CD4-positive, CD25-positive, alpha-beta regulatory T cell (primary cell): ENCODE measurements around the gene GPN1. TPM values are rescaled to one million over a fixed set of nuclear protein-coding genes. Genes with fewer than 3 reads are reported as not detected.

Experiments used
- ATAC-seq, 2 donors: fragments of 150-1000 bp; cut with Tn5 transposase; one replicate each; pipeline ENCODE4 v1.10.0; 2021; ENCODE audit warnings: low read depth in 2 of 2, moderate number of reproducible peaks in 2 of 2, moderate library complexity in 1 of 2
- DNase-seq, 3 donors: peaks; one replicate each; pipeline versions ENCODE4 v3.0.0 to v3.0.0-alpha.2; 2012 to 2022; ENCODE audit warnings: mixed read lengths in 1 of 3
- H3K27ac ChIP-seq: one replicate; pipeline ENCODE4 v1.7.0; 2013; ENCODE audit warnings: mild to moderate bottlenecking, low read length; ENCODE audit not compliant: insufficient read depth, poor library complexity, severe bottlenecking
- H3K27me3 ChIP-seq: one replicate; pipeline ENCODE4 v1.7.0; 2013; ENCODE audit warnings: low read length; ENCODE audit not compliant: control insufficient read depth, insufficient read depth
- H3K36me3 ChIP-seq: one replicate; pipeline ENCODE4 v1.7.0; 2013; ENCODE audit warnings: mild to moderate bottlenecking, low read length, moderate library complexity; ENCODE audit not compliant: control insufficient read depth, insufficient read depth
- H3K4me1 ChIP-seq: 2 replicates; pipeline ENCODE4 v1.7.0; 2013; ENCODE audit warnings: mild to moderate bottlenecking, low read length; ENCODE audit not compliant: insufficient read depth, control insufficient read depth, poor library complexity, severe bottlenecking
- H3K4me3 ChIP-seq: one replicate; pipeline ENCODE4 v1.7.0; 2013; ENCODE audit warnings: low read depth, mild to moderate bottlenecking, low read length, moderate library complexity
- H3K9me3 ChIP-seq, 2 experiments: 1 replicate in 1 of 2; 2 replicates in 1 of 2; pipeline ENCODE4 v1.7.0; 2013; ENCODE audit warnings: low read length in 2 of 2, mild to moderate bottlenecking in 1 of 2, moderate library complexity in 1 of 2; ENCODE audit not compliant: control insufficient read depth in 2 of 2
- H3K27ac Mint-ChIP-seq, 3 donors: one replicate each; pipeline ENCODE4 v1.8.0; 2020 to 2022; ENCODE audit warnings: mild to moderate bottlenecking in 3 of 3, mixed read lengths in 3 of 3, moderate library complexity in 2 of 3
- H3K27me3 Mint-ChIP-seq: one replicate; pipeline ENCODE4 v1.8.0; 2022; ENCODE audit warnings: mild to moderate bottlenecking, mixed read lengths
- H3K36me3 Mint-ChIP-seq: one replicate; pipeline ENCODE4 v1.8.0; 2020; ENCODE audit warnings: mixed read lengths
- H3K4me1 Mint-ChIP-seq, 4 donors: one replicate each; pipeline ENCODE4 v1.8.0; 2020 to 2022; ENCODE audit warnings: mixed read lengths in 4 of 4, mild to moderate bottlenecking in 1 of 4
- H3K4me3 Mint-ChIP-seq, 4 donors: one replicate each; pipeline ENCODE4 v1.8.0; 2020 to 2022; ENCODE audit warnings: mild to moderate bottlenecking in 4 of 4, mixed read lengths in 4 of 4, moderate library complexity in 3 of 4
- H3K9me3 Mint-ChIP-seq, 7 donors: one replicate each; pipeline ENCODE4 v1.8.0; 2020 to 2022; ENCODE audit warnings: mixed read lengths in 7 of 7, mild to moderate bottlenecking in 3 of 7, moderate library complexity in 2 of 7
- polyA plus RNA-seq, 4 donors: library from polyadenylated mRNA; unstranded; fragments of 300-500 nt; fragmentation: Illumina TruSeq; gene quantifications; one replicate each; pipeline ENCODE4 v1.2.3, GENCODE V29; 2021
- total RNA-seq: library from RNA; stranded (reverse); gene quantifications from one replicate; pipeline ENCODE4 v1.2.3, GENCODE V29; 2022

The GPN1 gene
- 27.8 TPM for total RNA-seq
- 10 to 100 TPM; 74.2 to 85.0 (median 76.4) TPM for polyA plus RNA-seq

- peak within 1 kb of the TSS; percentile 94 for H3K4me3 ChIP-seq
- H3K27me3 ChIP-seq = no peaks in the 10 kb centered on the region
- peaks cover 25% of the 10 kb centered on the region for H3K36me3 Mint-ChIP-seq
- no peaks in the 10 kb centered on the region for H3K9me3 Mint-ChIP-seq
- H3K27ac ChIP-seq = peak within 1 kb of the TSS; percentile 86
- no peak within 1 kb of the TSS for H3K4me3 Mint-ChIP-seq
- ATAC-seq = peak; percentile 100
- peak within 1 kb of the TSS in 1 of 3 donors; percentile 31 for H3K27ac Mint-ChIP-seq
- H3K36me3 ChIP-seq = peaks cover 40% of the 10 kb centered on the region
- peaks cover 16% of the 10 kb centered on the region for H3K4me1 ChIP-seq
- no peaks in the 10 kb centered on the region for H3K27me3 Mint-ChIP-seq
- H3K4me1 Mint-ChIP-seq = peaks cover 0 to 29% (median 23%) of the 10 kb centered on the region in 4 donors
- no peaks in the 10 kb centered on the region for H3K9me3 ChIP-seq
- peak; percentile 92 to 97 (median 95) for DNase-seq
Measured at GRCh38 chr2:27628767-27629709, at the start of gene GPN1, which contains the start of gene CCDC121. Gene GPN1 (plus strand): TSS chr2:27629050. CDS start chr2:27629059, 9 bp downstream. Gene CCDC121 (minus strand): TSS chr2:27629012. CDS start chr2:27627799, 1,213 bp downstream.

- H3K27ac ChIP-seq = peak overlapping the region; percentile 78
- no peak overlapping the region for H3K4me3 ChIP-seq
- Mint-ChIP-seq H3K4me1 (peaks cover 25 to 52% (median 39%) of the 10 kb centered on the region in 4 donors), H3K27me3 (no peaks in the 10 kb centered on the region), H3K9me3 (peaks cover 0 to 17% (median 9%) of the 10 kb centered on the region in 7 donors), H3K36me3 (peaks cover 17% of the 10 kb centered on the region), H3K27ac (peak overlapping the region in 2 of 3 donors; percentile 98), H3K4me3 (peak overlapping the region; percentile 96 to 99 (median 98))
- no peak for ATAC-seq
- DNase-seq = peak in 1 of 3 donors; percentile 3
- peaks cover 0 to 3% of the 10 kb centered on the region in 2 experiments for H3K9me3 ChIP-seq
- no peaks in the 10 kb centered on the region for H3K36me3 ChIP-seq
- H3K27me3 ChIP-seq = no peaks in the 10 kb centered on the region
- H3K4me1 ChIP-seq = peaks cover 41% of the 10 kb centered on the region
Measured at GRCh38 chr2:27581417-27582128, 47.3 kb upstream of the GPN1 start.

- H3K27ac ChIP-seq = peak overlapping the region; percentile 78
- H3K9me3 Mint-ChIP-seq = peaks cover 0 to 11% (median 9%) of the 10 kb centered on the region in 7 donors
- H3K9me3 ChIP-seq = peaks cover 0 to 2% of the 10 kb centered on the region in 2 experiments
- peaks cover 47% of the 10 kb centered on the region for H3K4me1 ChIP-seq
- H3K4me1 Mint-ChIP-seq = peaks cover 28 to 58% (median 43%) of the 10 kb centered on the region in 4 donors
- H3K36me3 Mint-ChIP-seq = peaks cover 22% of the 10 kb centered on the region
- no peaks in the 10 kb centered on the region for H3K27me3 Mint-ChIP-seq
- H3K36me3 ChIP-seq = no peaks in the 10 kb centered on the region
- H3K27me3 ChIP-seq = no peaks in the 10 kb centered on the region
- H3K27ac Mint-ChIP-seq = peak overlapping the region; percentile 96 to 98 (median 98)
- peak overlapping the region; percentile 98 for H3K4me3 ChIP-seq
- H3K4me3 Mint-ChIP-seq = peak overlapping the region; percentile 96 to 99 (median 98)
- ATAC-seq = no peak
- DNase-seq = peak in 2 of 3 donors; percentile 5 to 8
Measured at GRCh38 chr2:27582129-27582694, 46.6 kb upstream of the GPN1 start.

GRCh38 chr2:27582695-27583389 lies 46.0 kb upstream of the GPN1 start, which contains the start of gene ZNF512:
Gene ZNF512 (plus strand): TSS chr2:27583042. CDS start chr2:27583113, 71 bp downstream.
- Mint-ChIP-seq H3K27me3 (no peaks in the 10 kb centered on the region), H3K27ac (peak within 1 kb of the TSS; percentile 96 to 98 (median 98)), H3K36me3 (peaks cover 19% of the 10 kb centered on the region), H3K4me3 (peak within 1 kb of the TSS; percentile 96 to 99 (median 98)), H3K4me1 (peaks cover 29 to 62% (median 45%) of the 10 kb centered on the region in 4 donors), H3K9me3 (peaks cover 0 to 10% (median 5%) of the 10 kb centered on the region in 7 donors)
- Histone ChIP-seq H3K4me3 (peak within 1 kb of the TSS; percentile 98), H3K27ac (peak within 1 kb of the TSS; percentile 78), H3K27me3 (no peaks in the 10 kb centered on the region), H3K9me3 (peaks cover 0 to 2% of the 10 kb centered on the region in 2 experiments), H3K36me3 (no peaks in the 10 kb centered on the region), H3K4me1 (peaks cover 50% of the 10 kb centered on the region)
- DNase-seq (peak; percentile 74 to 92 (median 75)), ATAC-seq (peak; percentile 85)

GRCh38 chr2:27583390-27583915 lies 45.4 kb upstream of the GPN1 start:
- Mint-ChIP-seq H3K27ac (peak overlapping the region; percentile 96 to 98 (median 98)), H3K4me1 (peaks cover 35 to 69% (median 51%) of the 10 kb centered on the region in 4 donors), H3K36me3 (peaks cover 22% of the 10 kb centered on the region), H3K9me3 (peaks cover under 1 to 9% (median 5%) of the 10 kb centered on the region in 7 donors), H3K27me3 (no peaks in the 10 kb centered on the region), H3K4me3 (peak overlapping the region; percentile 96 to 99 (median 98))
- peak overlapping the region; percentile 98 for H3K4me3 ChIP-seq
- peaks cover 0 to 2% of the 10 kb centered on the region in 2 experiments for H3K9me3 ChIP-seq
- ATAC-seq = no peak
- H3K27me3 ChIP-seq = no peaks in the 10 kb centered on the region
- H3K36me3 ChIP-seq = no peaks in the 10 kb centered on the region
- peak overlapping the region; percentile 78 for H3K27ac ChIP-seq
- DNase-seq = no peak
- peaks cover 50% of the 10 kb centered on the region for H3K4me1 ChIP-seq

- peak overlapping the region; percentile 98 for H3K4me3 ChIP-seq
- DNase-seq (no peak), ATAC-seq (no peak)
- Mint-ChIP-seq H3K36me3 (peaks cover 26% of the 10 kb centered on the region), H3K9me3 (peaks cover 3 to 8% (median 4%) of the 10 kb centered on the region in 7 donors), H3K27me3 (no peaks in the 10 kb centered on the region), H3K4me3 (peak overlapping the region; percentile 96 to 99 (median 98)), H3K27ac (peak overlapping the region; percentile 34 to 80 (median 48)), H3K4me1 (peaks cover 42 to 74% (median 59%) of the 10 kb centered on the region in 4 donors)
- H3K9me3 ChIP-seq = peaks cover 4% of the 10 kb centered on the region in 2 experiments
- H3K4me1 ChIP-seq = peaks cover 50% of the 10 kb centered on the region
- H3K27me3 ChIP-seq = no peaks in the 10 kb centered on the region
- H3K36me3 ChIP-seq = peaks cover 3% of the 10 kb centered on the region
- H3K27ac ChIP-seq = no peak overlapping the region
Measured at GRCh38 chr2:27584597-27584996, 44.3 kb upstream of the GPN1 start.
